ENCODE data around the gene ERC2. TPM values are rescaled to one million over a fixed set of nuclear protein-coding genes. Genes with fewer than 3 reads are reported as not detected.

The ERC2 gene
- total RNA-seq (15.5 and 17.8 TPM in 2 replicates), polyA plus RNA-seq (4.9 and 5.6 TPM in 2 replicates), polyA minus RNA-seq (46.8 and 63.1 TPM in 2 replicates), Bru-seq, nascent RNA (percentile 56 among the genes with signal in this experiment), BruChase-seq, experiment 1, labeled RNA remaining after a 6-hour chase (percentile 44 among the genes with signal in this experiment), BruChase-seq, experiment 2, labeled RNA remaining after a 2-hour chase (percentile 50 among the genes with signal in this experiment)
- polyA plus RNA-seq (2011; cell fraction: cytosol; rRNA removed), result 4.6 and 5.0 TPM in 2 replicates
- 17.9 and 19.8 TPM in 2 replicates for polyA plus RNA-seq (2011; cell fraction: nucleus; rRNA removed)
- 6.2 and 6.6 TPM in 2 replicates for polyA plus RNA-seq (2012)
- polyA minus RNA-seq (2011; cell fraction: cytosol; rRNA and poly(A)+ RNA removed), result not detected
- 112 and 168 TPM in 2 replicates for polyA minus RNA-seq (2011; cell fraction: nucleus; rRNA and poly(A)+ RNA removed)
- long read RNA-seq, partial matches to known transcripts, result 0 of 5 reads
- long read RNA-seq, other reads (novel, unspliced or antisense), result 5 of 5 reads

DNA sequence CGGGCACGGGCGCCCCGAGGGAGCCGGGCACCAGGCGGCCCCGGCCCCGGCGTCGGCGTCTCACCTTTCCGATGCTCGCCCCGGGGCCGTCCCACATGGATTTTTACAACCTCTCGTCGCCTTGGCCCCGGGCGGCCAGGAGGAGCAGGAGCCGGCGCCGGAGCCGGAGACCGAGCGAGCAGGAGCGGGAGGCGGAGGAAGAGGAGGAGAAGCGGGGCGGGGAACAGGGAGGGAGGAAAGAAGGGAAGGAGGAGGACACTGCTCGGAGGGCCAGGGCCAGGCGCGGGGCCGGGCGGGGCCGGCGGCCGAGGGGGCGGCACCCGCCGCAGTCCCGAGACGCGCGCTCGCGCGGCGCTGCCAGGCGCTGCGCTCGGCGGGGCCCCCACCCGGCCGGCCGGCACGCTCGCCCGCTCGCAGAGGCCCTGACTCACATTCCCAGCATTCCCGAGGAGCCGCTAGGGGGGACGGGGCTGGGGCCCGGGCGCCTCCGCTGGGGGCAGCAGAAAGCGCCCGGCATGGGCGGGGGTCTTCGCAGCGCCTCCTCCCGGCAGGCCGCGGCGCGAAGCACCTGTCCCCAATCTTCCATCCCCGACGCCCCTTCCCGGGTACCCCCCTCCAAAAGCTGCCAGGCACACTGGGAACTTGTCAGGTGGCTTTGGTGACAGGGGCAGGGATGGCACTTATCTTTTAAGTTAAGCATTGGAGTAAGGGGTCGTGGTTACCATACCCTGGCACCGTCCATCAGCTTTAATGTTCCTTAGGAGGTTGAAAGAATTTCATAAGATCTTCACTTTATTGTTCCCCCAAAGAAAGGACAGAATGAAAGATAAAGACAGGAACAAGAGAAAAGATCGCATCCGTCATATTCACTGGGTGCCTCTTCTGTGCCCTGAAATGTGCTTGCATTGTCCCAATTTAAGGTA, at the start of gene ERC2:
Gene ERC2, minus strand, starts transcription at position 284 of the 923 bp plus-strand sequence.
- Histone ChIP-seq H3K27me3 (ENCODE audit: control insufficient read depth in 2 of 2, insufficient read depth in 2 of 2, low read length in 2 of 2) (peaks cover 0 to 9% of the 10 kb centered on the region in 2 experiments), H3K4me1 (ENCODE audit: control insufficient read depth, extremely low read depth, insufficient read depth, low read length) (peaks cover 14% of the 10 kb centered on the region), H3K9ac (replicated peaks; ENCODE audit: extremely low read depth, insufficient read depth, low read length) (peak within 1 kb of the TSS; percentile 56), H3K36me3 (ENCODE audit: control insufficient read depth in 2 of 2, extremely low read depth in 1 of 2, insufficient read depth in 2 of 2, low read length in 2 of 2) (no peaks in the 10 kb centered on the region), H4K20me1 (replicated peaks; ENCODE audit: control insufficient read depth, extremely low read depth, insufficient read depth, low read length) (no peaks in the 10 kb centered on the region), H3K9me1 (replicated peaks; ENCODE audit: control insufficient read depth, extremely low read depth, insufficient read depth, low read length) (no peaks in the 10 kb centered on the region), H3K4me3 (replicated peaks in 1 of 3; ENCODE audit: insufficient read depth in 1 of 3, low read depth in 1 of 3, low read length in 3 of 3) (peak within 1 kb of the TSS; percentile 65 to 94 (median 83)), H3K4me2 (ENCODE audit: insufficient read depth, low read length) (peak within 1 kb of the TSS; percentile 96), H3K9me3 (replicated peaks; ENCODE audit: control insufficient read depth, insufficient read depth, low read length) (no peaks in the 10 kb centered on the region), H3K79me2 (ENCODE audit: control insufficient read depth, insufficient read depth, low read length) (no peaks in the 10 kb centered on the region), H3K27ac (ENCODE audit: insufficient read depth, low read depth, low read length) (no peak within 1 kb of the TSS), H2AFZ (ENCODE audit: low read depth, low read length) (peak within 1 kb of the TSS; percentile 66)
- no TSS peak for BruUV-seq (replicated peaks)
- DNase-seq (ENCODE audit: low read depth, low spot score), result peak; percentile 68
- intact Hi-C loops (cut with micrococcal nuclease), result loop anchor here (1.0 kb wide), 1 partner anchor 26 kb away; no protein-coding TSS in a partner anchor
- dilution Hi-C loops (cut with MboI; ENCODE audit: extremely low pct_ligation_motif_present, low sequenced_read_pairs), result no loop called here
- ChIA-PET CTCF (interaction anchor here (1.0 to 1.8 kb wide), 7 partner anchors 12 to 128 kb away, joined by 4 to 15 read pairs (median 6); no protein-coding TSS in a partner anchor), POLR2A (no interaction called here)
- peak; percentile 3 for TF ChIP-seq POLR2AphosphoS5 (IDR thresholded peaks at IDR 0.05; ENCODE audit: insufficient read depth, low read depth, low read length)
- peak; percentile 12 for TF ChIP-seq FOS (IDR thresholded peaks at IDR 0.05; ENCODE audit: borderline replicate concordance, insufficient read depth, low read length)
- TF ChIP-seq, protein P1, sequence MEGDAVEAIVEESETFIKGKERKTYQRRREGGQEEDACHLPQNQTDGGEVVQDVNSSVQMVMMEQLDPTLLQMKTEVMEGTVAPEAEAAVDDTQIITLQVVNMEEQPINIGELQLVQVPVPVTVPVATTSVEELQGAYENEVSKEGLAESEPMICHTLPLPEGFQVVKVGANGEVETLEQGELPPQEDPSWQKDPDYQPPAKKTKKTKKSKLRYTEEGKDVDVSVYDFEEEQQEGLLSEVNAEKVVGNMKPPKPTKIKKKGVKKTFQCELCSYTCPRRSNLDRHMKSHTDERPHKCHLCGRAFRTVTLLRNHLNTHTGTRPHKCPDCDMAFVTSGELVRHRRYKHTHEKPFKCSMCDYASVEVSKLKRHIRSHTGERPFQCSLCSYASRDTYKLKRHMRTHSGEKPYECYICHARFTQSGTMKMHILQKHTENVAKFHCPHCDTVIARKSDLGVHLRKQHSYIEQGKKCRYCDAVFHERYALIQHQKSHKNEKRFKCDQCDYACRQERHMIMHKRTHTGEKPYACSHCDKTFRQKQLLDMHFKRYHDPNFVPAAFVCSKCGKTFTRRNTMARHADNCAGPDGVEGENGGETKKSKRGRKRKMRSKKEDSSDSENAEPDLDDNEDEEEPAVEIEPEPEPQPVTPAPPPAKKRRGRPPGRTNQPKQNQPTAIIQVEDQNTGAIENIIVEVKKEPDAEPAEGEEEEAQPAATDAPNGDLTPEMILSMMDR (IDR thresholded peaks at IDR 0.05; ENCODE audit: extremely low read depth in 1 of 2, insufficient read depth in 1 of 2, low read depth in 1 of 2, low read length in 2 of 2), result peak; percentile 38 to 75
- TF ChIP-seq JUN (IDR thresholded peaks at IDR 0.05; ENCODE audit: borderline replicate concordance, insufficient read depth, insufficient read length, low read depth), result no peak
- FAIRE-seq, result peak; percentile 66
